ENCODE results near the gene AMN1. TPM values are rescaled to one million over a fixed set of nuclear protein-coding genes. Genes with fewer than 3 reads are reported as not detected.

Gene AMN1
- total RNA-seq (2021; ENCODE audit: unreplicated experiment) (26.9 TPM), Bru-seq, nascent RNA (percentile 85 among the genes with signal in this experiment), BruChase-seq, experiment 1, labeled RNA remaining after a 6-hour chase (percentile 69 among the genes with signal in this experiment), BruChase-seq, experiment 2, labeled RNA remaining after a 2-hour chase (percentile 66 among the genes with signal in this experiment)
- polyA plus RNA-seq (2012) = 24.5 and 31.4 TPM in 2 replicates
- long read RNA-seq, transcript AMN1-201 (7 exons, 2,110 nt) = major isoform, 19 of 50 reads
- long read RNA-seq, transcript AMN1-211 (6 exons, 880 nt) = minor isoform, 10 of 50 reads
- long read RNA-seq, partial matches to known transcripts = 3 of 50 reads
- long read RNA-seq, other reads (novel, unspliced or antisense) = 13 of 50 reads

GRCh38 chr12:31728917-31729640 lies at the start of gene AMN1:
Gene AMN1 (minus strand): TSS chr12:31729021. CDS start chr12:31729008, 13 bp downstream.
- Histone ChIP-seq H3K9me2 (ENCODE audit: insufficient read depth) (no peaks in the 10 kb centered on the region), H3K9me3 (ENCODE audit: control insufficient read depth in 1 of 2, insufficient read depth in 1 of 2, low read depth in 1 of 2, low read length in 2 of 2) (peaks cover 0 to 9% of the 10 kb centered on the region in 2 experiments; a peak in 1 of 4 replicates), H3K27me3 (ENCODE audit: insufficient read depth, low read length) (no peaks in the 10 kb centered on the region), H3K27ac (ENCODE audit: low read depth, low read length) (peak within 1 kb of the TSS; percentile 83), H3K4me2 (ENCODE audit: low read length) (peak within 1 kb of the TSS; percentile 91), H3K9ac (ENCODE audit: low read length) (peak within 1 kb of the TSS; percentile 88), H4K20me1 (ENCODE audit: insufficient read depth) (no peaks in the 10 kb centered on the region), H3K36me3 (ENCODE audit: control insufficient read depth in 1 of 2, insufficient read depth in 2 of 2, low read length in 2 of 2) (no peaks in the 10 kb centered on the region), H3K79me2 (ENCODE audit: insufficient read depth, low read length) (peaks cover 24% of the 10 kb centered on the region), H3K4me3 (replicated peaks in 1 of 2; ENCODE audit: low read depth in 1 of 2, low read length in 2 of 2) (peak within 1 kb of the TSS; percentile 76 to 80), H3K4me1 (ENCODE audit: control insufficient read depth in 1 of 2, insufficient read depth in 2 of 2, low read length in 2 of 2) (peaks cover 40 to 71% of the 10 kb centered on the region in 2 experiments), H2AFZ (ENCODE audit: low read depth, low read length, poor library complexity, severe bottlenecking) (no peak within 1 kb of the TSS)
- BruUV-seq (replicated peaks) = no TSS peak
- intact Hi-C loops (cut with micrococcal nuclease) = no loop called here
- DNase-seq (ENCODE audit: low read depth, low spot score) (peak; percentile 96), ATAC-seq (peak; percentile 85)
- ChIA-PET CTCF (no interaction called here), POLR2A (interaction anchor here (0.7 to 4.3 kb wide), 6 partner anchors 14 to 692 kb away, joined by 4 to 18 read pairs (median 5); no protein-coding TSS in a partner anchor), RAD21 (ENCODE audit: low non-redundant PET in 1 of 2, low total read pairs in 2 of 2, uncharacterized antibody in 2 of 2, unreplicated experiment in 2 of 2) (no interaction called here)
- TF ChIP-seq EZH2phosphoT487 (IDR thresholded peaks at IDR 0.05; ENCODE audit: borderline replicate concordance) = no peak
- TF ChIP-seq, protein P1, sequence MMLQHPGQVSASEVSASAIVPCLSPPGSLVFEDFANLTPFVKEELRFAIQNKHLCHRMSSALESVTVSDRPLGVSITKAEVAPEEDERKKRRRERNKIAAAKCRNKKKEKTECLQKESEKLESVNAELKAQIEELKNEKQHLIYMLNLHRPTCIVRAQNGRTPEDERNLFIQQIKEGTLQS (IDR thresholded peaks at IDR 0.05) = no peak
- no peak for TF ChIP-seq CTCF (IDR thresholded peaks at IDR 0.05 in 2 of 3, conservative IDR thresholded peaks at IDR 0.05 in 1 of 3; ENCODE audit: borderline replicate concordance in 1 of 3, insufficient read depth in 1 of 3, low read depth in 2 of 3, low read length in 2 of 3)
- TF ChIP-seq, protein P2, sequence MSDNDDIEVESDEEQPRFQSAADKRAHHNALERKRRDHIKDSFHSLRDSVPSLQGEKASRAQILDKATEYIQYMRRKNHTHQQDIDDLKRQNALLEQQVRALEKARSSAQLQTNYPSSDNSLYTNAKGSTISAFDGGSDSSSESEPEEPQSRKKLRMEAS (IDR thresholded peaks at IDR 0.05) = peak; percentile 58; the same call in 1 of the 2 replicates
- TF ChIP-seq REST (IDR thresholded peaks at IDR 0.05; ENCODE audit: low read depth) = no peak
- no peak for TF ChIP-seq ZFX (IDR thresholded peaks at IDR 0.05)
- peak; percentile 74 for TF ChIP-seq SIN3A (IDR thresholded peaks at IDR 0.05; ENCODE audit: low read depth)
- no peak for TF ChIP-seq ZBTB33 (IDR thresholded peaks at IDR 0.05; ENCODE audit: extremely low read depth, insufficient replicate concordance, low read length)
- TF ChIP-seq ZNF274 (IDR thresholded peaks at IDR 0.05; ENCODE audit: low read depth, low read length) = no peak
- TF ChIP-seq CEBPB (IDR thresholded peaks at IDR 0.05; ENCODE audit: low read depth) = no peak
- peak; percentile 64 for TF ChIP-seq POLR2AphosphoS5 (IDR thresholded peaks at IDR 0.05; ENCODE audit: low read depth, low read length)
- TF ChIP-seq TCF7L2 (IDR thresholded peaks at IDR 0.05; ENCODE audit: borderline replicate concordance, extremely low read depth, insufficient read depth, insufficient read length) = peak; percentile 57
- TF ChIP-seq ELF1 (IDR thresholded peaks at IDR 0.05; ENCODE audit: borderline replicate concordance, low read depth) = peak; percentile 77
- TF ChIP-seq SRF (IDR thresholded peaks at IDR 0.05; ENCODE audit: low read depth) = no peak
- TF ChIP-seq RAD21 (IDR thresholded peaks at IDR 0.05; ENCODE audit: low read depth) = no peak
- TF ChIP-seq SP1 (IDR thresholded peaks at IDR 0.05; ENCODE audit: low read depth) = peak; percentile 86
